ENCODE results near the gene MRPL17. TPM values are rescaled to one million over a fixed set of nuclear protein-coding genes. Genes with fewer than 3 reads are reported as not detected.
"Not testable (repeated sequence)": the region's sequence is repeated elsewhere in the genome, so short reads cannot be mapped to it uniquely, and the experiment has no call there.

MRPL17 gene
- total RNA-seq, 1 donor, result 29.7 TPM

- H4K20me1 ChIP-seq (ENCODE audit: insufficient read depth, low read length); H3K4me2 ChIP-seq (ENCODE audit: insufficient read depth, low read length); H3K4me1 ChIP-seq (ENCODE audit: insufficient read depth, low read length); DNase-seq (ENCODE audit: insufficient read length, low spot score, missing footprints); H3K27ac ChIP-seq (ENCODE audit: low read depth, low read length); H3K4me3 ChIP-seq (ENCODE audit: insufficient read depth, low read length); H3K9me3 ChIP-seq (ENCODE audit: low read depth, low read length); H3K36me3 ChIP-seq (ENCODE audit: insufficient read depth, low read length); H3K79me2 ChIP-seq (ENCODE audit: insufficient read depth, low read length); H3K27me3 ChIP-seq (ENCODE audit: insufficient read depth, low read length); H2AFZ ChIP-seq (ENCODE audit: low read length): not testable (repeated sequence)
- TF ChIP-seq CTCF (IDR thresholded peaks at IDR 0.05; ENCODE audit: extremely low read depth, low read depth, low read length), result peak; percentile 33
Observed at GRCh38 chr11:6711552-6711951, 28.4 kb upstream of the MRPL17 start.

DNA sequence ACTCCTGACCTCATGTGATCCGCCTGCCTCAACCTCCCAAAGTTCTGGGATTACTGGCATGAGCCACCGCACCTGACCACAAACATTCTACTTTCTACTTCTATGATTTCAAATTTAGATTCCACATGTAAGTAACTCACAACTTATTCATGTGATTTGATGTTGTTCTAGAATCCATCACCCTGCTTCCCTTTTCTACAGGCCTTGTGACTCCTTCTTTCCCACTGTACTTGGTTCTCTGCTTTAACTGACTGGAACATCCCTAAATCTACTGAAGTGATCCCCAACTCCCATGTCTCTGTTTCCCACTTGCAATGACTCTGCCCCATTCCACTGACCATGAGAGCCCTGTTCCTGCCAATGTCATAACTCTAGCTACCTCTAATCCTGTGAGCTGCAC, 25.7 kb upstream of the MRPL17 start:
- no peaks in the 10 kb centered on the region for H3K4me1 ChIP-seq (ENCODE audit: insufficient read depth, low read length)
- TF ChIP-seq CTCF (IDR thresholded peaks at IDR 0.05; ENCODE audit: extremely low read depth, low read depth, low read length), result no peak
- H3K9me3 ChIP-seq (ENCODE audit: low read depth, low read length), result no peaks in the 10 kb centered on the region
- H3K79me2 ChIP-seq (ENCODE audit: insufficient read depth, low read length), result no peaks in the 10 kb centered on the region
- H3K36me3 ChIP-seq (ENCODE audit: insufficient read depth, low read length), result no peaks in the 10 kb centered on the region
- H4K20me1 ChIP-seq (ENCODE audit: insufficient read depth, low read length), result no peaks in the 10 kb centered on the region
- no peak overlapping the region for H3K4me3 ChIP-seq (ENCODE audit: insufficient read depth, low read length)
- no peaks in the 10 kb centered on the region for H3K27me3 ChIP-seq (ENCODE audit: insufficient read depth, low read length)
- no peak for DNase-seq (ENCODE audit: insufficient read length, low spot score, missing footprints)
- H3K27ac ChIP-seq (ENCODE audit: low read depth, low read length), result no peak overlapping the region
- no peak overlapping the region for H3K4me2 ChIP-seq (ENCODE audit: insufficient read depth, low read length)
- H2AFZ ChIP-seq (ENCODE audit: low read length), result no peak overlapping the region

- Histone ChIP-seq H2AFZ (ENCODE audit: low read length) (peak overlapping the region; percentile 11), H3K27ac (ENCODE audit: low read depth, low read length) (no peak overlapping the region), H3K4me3 (ENCODE audit: insufficient read depth, low read length) (no peak overlapping the region), H3K79me2 (ENCODE audit: insufficient read depth, low read length) (no peaks in the 10 kb centered on the region), H3K36me3 (ENCODE audit: insufficient read depth, low read length) (no peaks in the 10 kb centered on the region), H3K27me3 (ENCODE audit: insufficient read depth, low read length) (no peaks in the 10 kb centered on the region), H3K9me3 (ENCODE audit: low read depth, low read length) (no peaks in the 10 kb centered on the region), H4K20me1 (ENCODE audit: insufficient read depth, low read length) (no peaks in the 10 kb centered on the region), H3K4me2 (ENCODE audit: insufficient read depth, low read length) (no peak overlapping the region), H3K4me1 (ENCODE audit: insufficient read depth, low read length) (no peaks in the 10 kb centered on the region)
- peak; percentile 36 for DNase-seq (ENCODE audit: insufficient read length, low spot score, missing footprints)
- TF ChIP-seq CTCF (IDR thresholded peaks at IDR 0.05; ENCODE audit: extremely low read depth, low read depth, low read length), result peak; percentile 92
Observed at GRCh38 chr11:6705905-6706535, 22.9 kb upstream of the MRPL17 start.

- no peak overlapping the region for H3K4me2 ChIP-seq (ENCODE audit: insufficient read depth, low read length)
- no peak overlapping the region for H2AFZ ChIP-seq (ENCODE audit: low read length)
- no peak for DNase-seq (ENCODE audit: insufficient read length, low spot score, missing footprints)
- no peaks in the 10 kb centered on the region for H3K4me1 ChIP-seq (ENCODE audit: insufficient read depth, low read length)
- no peak overlapping the region for H3K4me3 ChIP-seq (ENCODE audit: insufficient read depth, low read length)
- peak; percentile 55 for TF ChIP-seq CTCF (IDR thresholded peaks at IDR 0.05; ENCODE audit: extremely low read depth, low read depth, low read length)
- no peaks in the 10 kb centered on the region for H3K27me3 ChIP-seq (ENCODE audit: insufficient read depth, low read length)
- H4K20me1 ChIP-seq (ENCODE audit: insufficient read depth, low read length), result no peaks in the 10 kb centered on the region
- no peaks in the 10 kb centered on the region for H3K9me3 ChIP-seq (ENCODE audit: low read depth, low read length)
- H3K36me3 ChIP-seq (ENCODE audit: insufficient read depth, low read length), result no peaks in the 10 kb centered on the region
- H3K79me2 ChIP-seq (ENCODE audit: insufficient read depth, low read length), result no peaks in the 10 kb centered on the region
- H3K27ac ChIP-seq (ENCODE audit: low read depth, low read length), result no peak overlapping the region
Observed at GRCh38 chr11:6703247-6704063, 20.3 kb upstream of the MRPL17 start.

DNA sequence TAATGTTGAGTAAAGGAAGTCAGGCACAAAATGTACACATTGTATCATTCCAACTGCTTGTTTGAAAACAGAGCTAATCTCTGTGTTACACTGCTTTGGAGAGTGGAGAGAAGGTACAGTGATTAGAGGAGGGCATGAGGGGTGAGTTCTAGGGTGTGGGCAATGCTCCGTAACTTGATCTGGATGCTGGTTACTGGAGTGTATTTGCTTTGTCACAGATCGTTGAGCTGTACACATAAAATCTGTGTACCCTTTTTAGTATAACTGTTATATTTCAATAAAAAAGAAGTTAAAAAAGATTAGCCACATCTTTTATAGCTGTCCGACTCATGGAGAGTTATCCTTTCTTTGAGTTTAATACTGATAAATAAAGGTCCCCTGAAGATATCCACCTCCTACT, 18.8 kb upstream of the MRPL17 start:
- H2AFZ ChIP-seq (ENCODE audit: low read length); H3K4me1 ChIP-seq (ENCODE audit: insufficient read depth, low read length); H3K4me3 ChIP-seq (ENCODE audit: insufficient read depth, low read length); H3K79me2 ChIP-seq (ENCODE audit: insufficient read depth, low read length); H3K27me3 ChIP-seq (ENCODE audit: insufficient read depth, low read length); DNase-seq (ENCODE audit: insufficient read length, low spot score, missing footprints); H4K20me1 ChIP-seq (ENCODE audit: insufficient read depth, low read length); H3K9me3 ChIP-seq (ENCODE audit: low read depth, low read length); H3K36me3 ChIP-seq (ENCODE audit: insufficient read depth, low read length); H3K4me2 ChIP-seq (ENCODE audit: insufficient read depth, low read length); H3K27ac ChIP-seq (ENCODE audit: low read depth, low read length): not testable (repeated sequence)
